GM12873 (cell line): ENCODE data around the gene ZNF516.

ENCODE experiments used
- CTCF ChIP-seq: IDR thresholded peaks from 2 replicates; pipeline ENCODE4 v1.5.1; 2012; ENCODE audit warnings: low read depth, mild to moderate bottlenecking, moderate library complexity, low read length, control low read depth; ENCODE audit not compliant: insufficient read depth; ENCODE audit errors: missing control alignments

Gene ZNF516

DNA sequence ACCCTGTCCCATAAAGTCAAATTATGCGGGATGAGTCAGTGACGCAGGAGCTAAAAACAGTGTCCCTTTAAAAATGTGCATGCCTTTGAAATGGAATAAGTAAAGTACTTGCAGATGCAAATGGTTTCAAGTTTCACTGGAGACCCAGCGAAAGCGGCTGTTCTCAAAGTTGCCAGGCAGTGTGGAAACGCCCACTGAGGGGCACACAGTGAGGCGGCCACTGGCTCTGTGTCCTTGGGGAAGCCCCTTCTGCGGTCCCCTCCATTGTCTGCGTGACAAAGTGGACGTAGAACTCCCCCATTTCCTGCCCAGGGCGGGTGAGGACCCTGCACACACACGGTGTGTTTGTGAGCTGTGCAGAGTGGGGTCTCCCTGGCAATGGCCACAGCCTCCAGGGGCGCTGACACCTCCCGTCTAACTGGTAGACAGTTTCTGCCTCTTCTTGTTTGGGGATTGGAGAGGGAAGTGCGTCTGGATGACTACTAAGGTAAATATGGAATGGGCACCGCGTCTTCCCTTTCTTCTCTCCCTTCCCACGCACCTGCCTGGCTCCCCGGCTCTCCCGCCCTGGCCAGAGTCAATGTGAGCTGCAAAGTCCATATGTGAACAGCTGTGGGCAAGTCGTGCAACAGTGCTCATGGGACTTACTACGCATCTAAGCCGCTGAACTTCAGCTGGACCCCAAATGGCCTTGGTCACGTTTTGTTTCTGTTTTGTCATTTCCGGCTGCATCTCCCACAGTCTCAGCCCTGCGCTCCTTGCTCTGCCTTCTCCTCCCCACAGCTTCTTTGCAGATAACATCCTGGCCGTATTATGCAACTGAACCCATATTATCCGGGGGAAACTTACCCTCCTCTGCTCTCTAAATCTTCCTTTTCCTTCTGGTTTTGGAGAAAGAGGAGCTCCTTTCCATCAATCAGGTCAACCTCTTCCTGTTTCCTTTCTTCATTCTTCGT lies 33.7 kb upstream of the ZNF516 start:
- no peak for TF ChIP-seq CTCF

- no peak for TF ChIP-seq CTCF
Measured at GRCh38 chr18:76525911-76526310, 30.9 kb upstream of the ZNF516 start.

- TF ChIP-seq CTCF: no peak
Measured at GRCh38 chr18:76524900-76525698, 30.1 kb upstream of the ZNF516 start.

DNA sequence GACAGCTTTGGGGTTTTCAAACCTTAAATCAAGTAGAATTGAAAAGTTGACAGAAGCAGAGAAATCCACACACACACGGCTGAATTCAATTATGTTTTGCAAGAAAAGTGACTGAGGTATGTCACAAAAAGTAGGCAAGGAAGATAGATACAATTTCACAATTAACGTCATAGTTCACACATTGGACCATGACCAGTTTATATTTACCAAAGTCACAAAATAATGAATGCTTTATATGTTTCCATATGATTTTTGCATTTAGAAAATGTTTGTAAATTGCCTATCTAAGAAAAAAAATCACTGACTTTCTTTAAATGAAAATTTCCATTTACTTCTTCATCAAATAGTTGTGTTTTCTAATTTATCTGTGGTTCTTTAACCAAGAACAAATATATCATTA lies 29.4 kb upstream of the ZNF516 start:
- no peak for TF ChIP-seq CTCF

DNA sequence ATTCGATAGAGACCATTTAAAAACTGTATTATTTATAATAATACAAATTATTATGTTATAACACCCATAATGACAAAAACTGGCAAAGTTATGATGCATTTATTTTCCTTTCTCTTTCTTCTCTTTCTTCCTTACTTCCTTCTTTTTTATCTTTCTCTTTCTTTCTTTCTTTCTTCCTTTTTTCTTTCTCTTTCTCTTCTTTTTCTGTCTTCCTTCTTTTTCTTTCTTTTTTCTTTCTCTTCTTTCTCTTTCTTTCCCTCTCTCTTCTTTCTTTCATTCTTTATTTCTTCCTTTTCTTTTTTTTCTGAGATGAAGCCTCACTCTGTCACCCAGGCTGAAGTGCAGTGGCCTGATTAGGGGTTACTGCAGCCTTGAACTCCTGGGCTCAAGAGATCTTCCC lies 27.5 kb upstream of the ZNF516 start:
- TF ChIP-seq CTCF: no peak

DNA sequence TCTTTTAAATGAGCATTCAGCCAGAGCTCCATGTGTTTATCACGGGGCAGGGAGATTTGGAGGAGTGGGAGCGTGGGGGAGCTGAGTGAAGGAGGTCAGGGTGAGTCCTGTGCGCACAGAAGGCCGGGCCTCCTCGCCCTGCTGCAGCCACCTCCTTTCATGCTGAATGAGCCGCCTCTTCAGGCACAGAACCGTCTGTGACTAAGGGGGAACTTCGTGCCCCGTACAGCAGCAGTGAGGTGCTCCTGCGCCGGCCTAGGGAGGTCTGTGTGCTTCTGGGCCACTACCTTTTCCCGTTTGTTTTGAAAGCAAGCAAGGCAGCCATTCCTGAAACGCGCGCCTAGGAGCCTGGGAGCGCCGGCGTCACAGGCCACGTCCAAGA lies 27.1 kb upstream of the ZNF516 start:
- no peak for TF ChIP-seq CTCF

- TF ChIP-seq CTCF: no peak
Measured at GRCh38 chr18:76521417-76522121, 26.5 kb upstream of the ZNF516 start.
